Uterus (tissue), 2 donors: ENCODE measurements around the gene RGS1.

Source experiments
- POLR2A ChIP-seq, 2 donors: fragments of 450-650 bp; IDR thresholded peaks; one replicate each; pipeline ENCODE4 v1.6.1; 2016; ENCODE audit warnings: antibody characterized with exemption in 2 of 2, mild to moderate bottlenecking in 1 of 2, moderate library complexity in 1 of 2
- TF ChIP-seq, protein P1 (sequence below), 4 experiments: fragments of 200-600 bp in 2 of 4; fragments of 450-650 bp in 2 of 4; sonication (generic) in 2 of 4; IDR thresholded peaks; one replicate each; pipeline ENCODE4 v1.5.1; 2016 to 2019; ENCODE audit warnings: antibody characterized with exemption in 4 of 4, mild to moderate bottlenecking in 2 of 4, moderate library complexity in 1 of 4

GRCh38 chr1:192547501-192547900, 28.1 kb upstream of the RGS1 start:
- TF ChIP-seq, protein P1, sequence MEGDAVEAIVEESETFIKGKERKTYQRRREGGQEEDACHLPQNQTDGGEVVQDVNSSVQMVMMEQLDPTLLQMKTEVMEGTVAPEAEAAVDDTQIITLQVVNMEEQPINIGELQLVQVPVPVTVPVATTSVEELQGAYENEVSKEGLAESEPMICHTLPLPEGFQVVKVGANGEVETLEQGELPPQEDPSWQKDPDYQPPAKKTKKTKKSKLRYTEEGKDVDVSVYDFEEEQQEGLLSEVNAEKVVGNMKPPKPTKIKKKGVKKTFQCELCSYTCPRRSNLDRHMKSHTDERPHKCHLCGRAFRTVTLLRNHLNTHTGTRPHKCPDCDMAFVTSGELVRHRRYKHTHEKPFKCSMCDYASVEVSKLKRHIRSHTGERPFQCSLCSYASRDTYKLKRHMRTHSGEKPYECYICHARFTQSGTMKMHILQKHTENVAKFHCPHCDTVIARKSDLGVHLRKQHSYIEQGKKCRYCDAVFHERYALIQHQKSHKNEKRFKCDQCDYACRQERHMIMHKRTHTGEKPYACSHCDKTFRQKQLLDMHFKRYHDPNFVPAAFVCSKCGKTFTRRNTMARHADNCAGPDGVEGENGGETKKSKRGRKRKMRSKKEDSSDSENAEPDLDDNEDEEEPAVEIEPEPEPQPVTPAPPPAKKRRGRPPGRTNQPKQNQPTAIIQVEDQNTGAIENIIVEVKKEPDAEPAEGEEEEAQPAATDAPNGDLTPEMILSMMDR (IDR thresholded peaks at IDR 0.05): no peak
- TF ChIP-seq POLR2A (IDR thresholded peaks at IDR 0.05): no peak
